HEK293 (cell line): ENCODE data around the gene C7orf57.

Experiments
- CTCF ChIA-PET: fragments of 350-600 bp; formaldehyde crosslinking; extraction: SDS; loops from one replicate; lab custom pipeline; 2021; ENCODE audit warnings: antibody characterized with exemption; lab: Yijun Ruan, JAX
- POLR2A ChIA-PET: fragments of 300-600 bp; formaldehyde crosslinking; extraction: SDS; loops from one replicate; lab custom pipeline; 2020; ENCODE audit warnings: antibody characterized with exemption, inconsistent platforms; lab: Yijun Ruan, JAX
- H3K27ac ChIP-seq: fragments of 200-500 bp; sonication (Bioruptor generic); 2 replicates; pipeline ENCODE4 v1.5.1; 2014; ENCODE audit warnings: low read depth, low read length, control low read depth, inconsistent platforms; ENCODE audit errors: extremely low read depth
- H3K36me3 ChIP-seq, 2 experiments: fragments of 200-500 bp in 1 of 2; sonication (Bioruptor generic) in 1 of 2; 1 replicate in 1 of 2; 2 replicates in 1 of 2; pipeline ENCODE4 v1.5.1; 2014 to 2017; ENCODE audit warnings: inconsistent platforms in 2 of 2, low read length in 2 of 2; ENCODE audit not compliant: control insufficient read depth in 2 of 2, insufficient read depth in 1 of 2
- H3K4me1 ChIP-seq: fragments of 200-500 bp; sonication (Bioruptor generic); 2 replicates; pipeline ENCODE4 v1.5.1; 2014; ENCODE audit warnings: mild to moderate bottlenecking, low read length, inconsistent platforms; ENCODE audit not compliant: control insufficient read depth, insufficient read depth
- H3K4me3 ChIP-seq: 2 replicates; pipeline ENCODE4 v1.5.1; 2011; ENCODE audit warnings: low read depth, mild to moderate bottlenecking, control low read depth, low read length, moderate library complexity
- H3K9me3 ChIP-seq: fragments of 200-500 bp; sonication (Bioruptor generic); 2 replicates; pipeline ENCODE4 v1.5.1; 2014; ENCODE audit warnings: low read depth, low read length, inconsistent platforms; ENCODE audit not compliant: control insufficient read depth, insufficient read depth
- AEBP2 ChIP-seq: fragments of 450-650 bp; formaldehyde crosslinking; IDR thresholded peaks from 2 replicates; pipeline ENCODE4 v1.5.1; 2016; ENCODE audit warnings: missing biosample characterization, missing genetic modification characterization, borderline replicate concordance
- BCL6B ChIP-seq: fragments of 450-650 bp; formaldehyde crosslinking; IDR thresholded peaks from 2 replicates; pipeline ENCODE4 v1.5.1; 2017; ENCODE audit warnings: missing biosample characterization, missing genetic modification characterization
- GLIS1 ChIP-seq: fragments of 450-650 bp; formaldehyde crosslinking; IDR thresholded peaks from 2 replicates; pipeline ENCODE4 v1.5.1; 2016; ENCODE audit warnings: missing biosample characterization, missing genetic modification characterization
- OSR2 ChIP-seq: fragments of 450-650 bp; formaldehyde crosslinking; IDR thresholded peaks from 2 replicates; pipeline ENCODE4 v1.5.1; 2016; ENCODE audit warnings: missing biosample characterization, missing genetic modification characterization
- OVOL3 ChIP-seq: fragments of 450-650 bp; formaldehyde crosslinking; IDR thresholded peaks from 2 replicates; pipeline ENCODE4 v1.5.1; 2016; ENCODE audit warnings: missing biosample characterization, missing genetic modification characterization
- PRDM6 ChIP-seq: fragments of 450-650 bp; formaldehyde crosslinking; IDR thresholded peaks from 2 replicates; pipeline ENCODE4 v1.5.1; 2017; ENCODE audit warnings: missing biosample characterization, missing genetic modification characterization
- SCRT2 ChIP-seq: fragments of 450-650 bp; formaldehyde crosslinking; IDR thresholded peaks from 2 replicates; pipeline ENCODE4 v1.5.1; 2016; ENCODE audit warnings: missing biosample characterization, missing genetic modification characterization
- SP3 ChIP-seq: fragments of 450-650 bp; formaldehyde crosslinking; IDR thresholded peaks from 2 replicates; pipeline ENCODE4 v1.5.1; 2016; ENCODE audit warnings: missing biosample characterization, missing genetic modification characterization
- ZBTB21 ChIP-seq: fragments of 450-650 bp; formaldehyde crosslinking; IDR thresholded peaks from 2 replicates; pipeline ENCODE4 v1.5.1; 2017; ENCODE audit warnings: missing biosample characterization, missing genetic modification characterization
- ZNF112 ChIP-seq: fragments of 450-650 bp; formaldehyde crosslinking; IDR thresholded peaks from 2 replicates; pipeline ENCODE4 v1.5.0; 2017; ENCODE audit warnings: missing biosample characterization, missing genetic modification characterization
- ZNF292 ChIP-seq: fragments of 450-650 bp; formaldehyde crosslinking; IDR thresholded peaks from 2 replicates; pipeline ENCODE4 v1.5.1; 2016; ENCODE audit warnings: low read depth, missing biosample characterization, missing genetic modification characterization, borderline replicate concordance
- ZNF335 ChIP-seq: fragments of 450-650 bp; formaldehyde crosslinking; conservative IDR thresholded peaks from 2 replicates; pipeline ENCODE4 v1.5.1; 2016; ENCODE audit warnings: missing biosample characterization, missing genetic modification characterization
- ZNF341 ChIP-seq: fragments of 450-650 bp; formaldehyde crosslinking; IDR thresholded peaks from 2 replicates; pipeline ENCODE4; 2016; ENCODE audit warnings: low read depth, missing biosample characterization, missing genetic modification characterization
- ZNF521 ChIP-seq: fragments of 450-650 bp; formaldehyde crosslinking; IDR thresholded peaks from 2 replicates; pipeline ENCODE4 v1.5.1; 2017; ENCODE audit warnings: missing biosample characterization, mild to moderate bottlenecking, missing genetic modification characterization
- ZNF610 ChIP-seq: fragments of 450-650 bp; formaldehyde crosslinking; IDR thresholded peaks from 2 replicates; pipeline ENCODE4 v1.5.1; 2016; ENCODE audit warnings: missing biosample characterization, missing genetic modification characterization, borderline replicate concordance
- ZNF626 ChIP-seq: fragments of 450-650 bp; sonication (Bioruptor Pico); formaldehyde crosslinking; IDR thresholded peaks from 2 replicates; pipeline ENCODE4 v1.5.1; 2018; ENCODE audit warnings: missing biosample characterization, missing genetic modification characterization, inconsistent platforms
- ZNF677 ChIP-seq: fragments of 450-650 bp; IDR thresholded peaks from 2 replicates; pipeline ENCODE4 v1.5.0; 2018; ENCODE audit warnings: missing biosample characterization, mild to moderate bottlenecking, missing genetic modification characterization, moderate library complexity
- ZNF707 ChIP-seq: fragments of 450-650 bp; formaldehyde crosslinking; IDR thresholded peaks from 2 replicates; pipeline ENCODE4 v1.5.1; 2016; ENCODE audit warnings: missing biosample characterization, missing genetic modification characterization
- ZSCAN23 ChIP-seq: fragments of 450-650 bp; formaldehyde crosslinking; IDR thresholded peaks from 2 replicates; pipeline ENCODE4 v1.5.1; 2016; ENCODE audit warnings: missing biosample characterization, missing genetic modification characterization
- TF ChIP-seq, protein P1 (sequence below): fragments of 450-650 bp; formaldehyde crosslinking; IDR thresholded peaks from 2 replicates; pipeline ENCODE4 v1.5.1; 2016; ENCODE audit warnings: missing biosample characterization, missing genetic modification characterization
- TF ChIP-seq, protein P2 (sequence below): fragments of 450-650 bp; IDR thresholded peaks from 2 replicates; pipeline ENCODE4 v1.5.1; 2018; ENCODE audit warnings: missing biosample characterization, mild to moderate bottlenecking, missing genetic modification characterization
- TF ChIP-seq, protein P3 (sequence below): fragments of 450-650 bp; formaldehyde crosslinking; IDR thresholded peaks from 2 replicates; pipeline ENCODE4 v1.5.1; 2016; ENCODE audit warnings: missing biosample characterization, missing genetic modification characterization, low read depth

The C7orf57 gene

DNA sequence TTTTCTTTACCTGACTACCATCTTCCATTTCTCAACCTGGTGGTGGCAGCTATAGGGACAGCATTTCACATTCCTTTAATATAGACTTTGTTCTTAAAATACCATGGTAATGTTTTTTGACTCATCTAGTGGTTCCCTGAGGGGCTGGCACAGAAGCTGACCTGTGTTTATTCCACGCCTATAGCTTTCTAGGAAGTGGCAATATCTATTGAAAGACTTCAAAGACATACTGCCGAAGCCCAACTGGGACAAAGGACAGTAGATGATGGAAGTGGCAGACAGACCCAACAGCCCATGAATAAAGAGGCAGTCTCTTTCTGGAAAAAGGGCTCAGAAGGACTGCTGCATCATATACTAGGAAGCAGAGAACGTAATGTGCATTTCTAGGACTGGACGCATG lies 17.7 kb upstream of the C7orf57 start (continued):
- TF ChIP-seq, protein P1, sequence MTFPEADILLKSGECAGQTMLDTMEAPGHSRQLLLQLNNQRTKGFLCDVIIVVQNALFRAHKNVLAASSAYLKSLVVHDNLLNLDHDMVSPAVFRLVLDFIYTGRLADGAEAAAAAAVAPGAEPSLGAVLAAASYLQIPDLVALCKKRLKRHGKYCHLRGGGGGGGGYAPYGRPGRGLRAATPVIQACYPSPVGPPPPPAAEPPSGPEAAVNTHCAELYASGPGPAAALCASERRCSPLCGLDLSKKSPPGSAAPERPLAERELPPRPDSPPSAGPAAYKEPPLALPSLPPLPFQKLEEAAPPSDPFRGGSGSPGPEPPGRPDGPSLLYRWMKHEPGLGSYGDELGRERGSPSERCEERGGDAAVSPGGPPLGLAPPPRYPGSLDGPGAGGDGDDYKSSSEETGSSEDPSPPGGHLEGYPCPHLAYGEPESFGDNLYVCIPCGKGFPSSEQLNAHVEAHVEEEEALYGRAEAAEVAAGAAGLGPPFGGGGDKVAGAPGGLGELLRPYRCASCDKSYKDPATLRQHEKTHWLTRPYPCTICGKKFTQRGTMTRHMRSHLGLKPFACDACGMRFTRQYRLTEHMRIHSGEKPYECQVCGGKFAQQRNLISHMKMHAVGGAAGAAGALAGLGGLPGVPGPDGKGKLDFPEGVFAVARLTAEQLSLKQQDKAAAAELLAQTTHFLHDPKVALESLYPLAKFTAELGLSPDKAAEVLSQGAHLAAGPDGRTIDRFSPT (tag by site-specific recombination), result no peak
- no peak for TF ChIP-seq ZNF707 (tag by site-specific recombination)
- TF ChIP-seq OSR2 (tag by site-specific recombination), result no peak
- no peak for TF ChIP-seq BCL6B (tag by site-specific recombination)
- no peak for TF ChIP-seq SP3 (tag by site-specific recombination)
- TF ChIP-seq ZNF521 (tag by site-specific recombination), result no peak
- TF ChIP-seq ZNF610 (tag by site-specific recombination), result no peak
- no peak for TF ChIP-seq ZNF626 (tag by site-specific recombination)
- TF ChIP-seq ZNF341 (tag by site-specific recombination), result no peak
- no peak for TF ChIP-seq OVOL3
- no peak for TF ChIP-seq ZNF335 (tag by site-specific recombination)
- TF ChIP-seq ZSCAN23 (tag by site-specific recombination), result no peak

DNA sequence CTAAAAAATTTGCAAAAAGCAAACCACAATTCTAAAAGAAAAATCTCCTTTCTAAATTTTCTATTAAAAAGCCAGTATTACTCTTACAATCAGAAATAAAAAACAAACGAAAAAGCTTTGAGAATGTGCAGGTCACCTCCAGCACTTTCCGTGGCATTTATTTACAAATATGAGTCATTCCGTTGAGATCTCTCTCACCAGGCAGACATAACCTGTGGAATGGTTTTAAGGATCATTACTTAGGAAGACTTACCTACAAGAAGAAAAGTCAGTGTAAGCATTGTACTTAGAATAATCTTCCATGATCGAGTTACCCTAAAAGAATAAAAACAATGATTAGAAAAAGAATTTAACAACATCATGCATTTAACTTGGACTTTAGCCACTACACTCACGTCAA lies 9.7 kb upstream of the C7orf57 start:
- CTCF ChIA-PET, result interaction anchor here (1.0 to 1.2 kb wide), 2 partner anchors 13 to 22 kb away, joined by 3 to 4 read pairs; no protein-coding TSS in a partner anchor

DNA sequence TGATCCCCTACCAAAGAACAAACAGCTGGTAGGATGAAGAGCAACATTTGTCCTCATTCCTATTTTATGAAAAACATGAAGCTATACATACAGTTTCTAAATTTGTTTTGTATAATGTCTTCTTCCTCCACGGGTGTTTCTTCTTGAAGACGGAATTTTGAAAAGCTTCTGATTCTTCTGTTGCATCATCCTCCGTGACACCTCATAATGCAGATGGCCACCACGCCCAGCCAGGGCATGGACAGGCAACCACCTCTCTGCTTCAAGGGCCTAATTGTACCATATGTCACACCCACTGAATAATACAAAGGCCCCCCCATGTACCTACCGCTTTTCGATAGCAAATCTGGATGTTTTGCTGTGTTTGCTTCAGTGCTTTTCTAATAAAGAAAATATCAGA lies 6.4 kb upstream of the C7orf57 start, which contains the start of gene SUN3:
SUN3 (minus strand) TSS at position 170 of the 400 bp plus-strand sequence; CDS start at position 1, 169 bp downstream.
- Histone ChIP-seq H3K36me3 (no peaks in the 10 kb centered on the region), H3K4me3 (no peak within 1 kb of the TSS), H3K9me3 (no peaks in the 10 kb centered on the region), H3K4me1 (no peaks in the 10 kb centered on the region), H3K27ac (no peak within 1 kb of the TSS)
- ChIA-PET POLR2A (no interaction called here), CTCF (interaction anchor here (1.2 kb wide), 1 partner anchor 81 kb away, joined by 3 read pairs; no protein-coding TSS in a partner anchor)
- TF ChIP-seq GLIS1 (tag by site-specific recombination) (no peak), AEBP2 (tag by site-specific recombination) (no peak), ZNF292 (tag by site-specific recombination) (no peak), ZBTB21 (no peak), ZNF112 (tag by site-specific recombination) (no peak), ZNF677 (tag by site-specific recombination) (no peak)
- TF ChIP-seq, protein P2, sequence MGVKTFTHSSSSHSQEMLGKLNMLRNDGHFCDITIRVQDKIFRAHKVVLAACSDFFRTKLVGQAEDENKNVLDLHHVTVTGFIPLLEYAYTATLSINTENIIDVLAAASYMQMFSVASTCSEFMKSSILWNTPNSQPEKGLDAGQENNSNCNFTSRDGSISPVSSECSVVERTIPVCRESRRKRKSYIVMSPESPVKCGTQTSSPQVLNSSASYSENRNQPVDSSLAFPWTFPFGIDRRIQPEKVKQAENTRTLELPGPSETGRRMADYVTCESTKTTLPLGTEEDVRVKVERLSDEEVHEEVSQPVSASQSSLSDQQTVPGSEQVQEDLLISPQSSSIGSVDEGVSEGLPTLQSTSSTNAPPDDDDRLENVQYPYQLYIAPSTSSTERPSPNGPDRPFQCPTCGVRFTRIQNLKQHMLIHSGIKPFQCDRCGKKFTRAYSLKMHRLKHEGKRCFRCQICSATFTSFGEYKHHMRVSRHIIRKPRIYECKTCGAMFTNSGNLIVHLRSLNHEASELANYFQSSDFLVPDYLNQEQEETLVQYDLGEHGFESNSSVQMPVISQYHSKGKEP, result no peak
- TF ChIP-seq, protein P3, sequence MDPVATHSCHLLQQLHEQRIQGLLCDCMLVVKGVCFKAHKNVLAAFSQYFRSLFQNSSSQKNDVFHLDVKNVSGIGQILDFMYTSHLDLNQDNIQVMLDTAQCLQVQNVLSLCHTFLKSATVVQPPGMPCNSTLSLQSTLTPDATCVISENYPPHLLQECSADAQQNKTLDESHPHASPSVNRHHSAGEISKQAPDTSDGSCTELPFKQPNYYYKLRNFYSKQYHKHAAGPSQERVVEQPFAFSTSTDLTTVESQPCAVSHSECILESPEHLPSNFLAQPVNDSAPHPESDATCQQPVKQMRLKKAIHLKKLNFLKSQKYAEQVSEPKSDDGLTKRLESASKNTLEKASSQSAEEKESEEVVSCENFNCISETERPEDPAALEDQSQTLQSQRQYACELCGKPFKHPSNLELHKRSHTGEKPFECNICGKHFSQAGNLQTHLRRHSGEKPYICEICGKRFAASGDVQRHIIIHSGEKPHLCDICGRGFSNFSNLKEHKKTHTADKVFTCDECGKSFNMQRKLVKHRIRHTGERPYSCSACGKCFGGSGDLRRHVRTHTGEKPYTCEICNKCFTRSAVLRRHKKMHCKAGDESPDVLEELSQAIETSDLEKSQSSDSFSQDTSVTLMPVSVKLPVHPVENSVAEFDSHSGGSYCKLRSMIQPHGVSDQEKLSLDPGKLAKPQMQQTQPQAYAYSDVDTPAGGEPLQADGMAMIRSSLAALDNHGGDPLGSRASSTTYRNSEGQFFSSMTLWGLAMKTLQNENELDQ (tag by site-specific recombination), result no peak

More for the DNA sequence above, 9.7 kb upstream of the C7orf57 start:
- Histone ChIP-seq H3K9me3 (no peaks in the 10 kb centered on the region), H3K4me1 (no peaks in the 10 kb centered on the region), H3K36me3 (no peaks in the 10 kb centered on the region), H3K4me3 (no peak overlapping the region), H3K27ac (no peak overlapping the region)
- POLR2A ChIA-PET, result no interaction called here
- peak; percentile 66 for TF ChIP-seq SCRT2 (tag by site-specific recombination)
- no peak for TF ChIP-seq PRDM6 (tag by site-specific recombination)
